WI38 (cell line): ENCODE measurements around the gene OTUB1.

Source experiments
- H3K4me3 ChIP-seq: 2 replicates; pipeline ENCODE4 v1.5.1; 2011; ENCODE audit warnings: low read depth, mild to moderate bottlenecking, control low read depth, low read length
- TF ChIP-seq, protein P1 (sequence below): IDR thresholded peaks from 2 replicates; pipeline ENCODE4 v1.5.1; 2012; ENCODE audit warnings: low read depth, mild to moderate bottlenecking, control low read depth, low read length

The OTUB1 gene

GRCh38 chr11:64026575-64027205 lies 40.5 kb downstream of the OTUB1 start:
- H3K4me3 ChIP-seq = no peak overlapping the region
- TF ChIP-seq, protein P1, sequence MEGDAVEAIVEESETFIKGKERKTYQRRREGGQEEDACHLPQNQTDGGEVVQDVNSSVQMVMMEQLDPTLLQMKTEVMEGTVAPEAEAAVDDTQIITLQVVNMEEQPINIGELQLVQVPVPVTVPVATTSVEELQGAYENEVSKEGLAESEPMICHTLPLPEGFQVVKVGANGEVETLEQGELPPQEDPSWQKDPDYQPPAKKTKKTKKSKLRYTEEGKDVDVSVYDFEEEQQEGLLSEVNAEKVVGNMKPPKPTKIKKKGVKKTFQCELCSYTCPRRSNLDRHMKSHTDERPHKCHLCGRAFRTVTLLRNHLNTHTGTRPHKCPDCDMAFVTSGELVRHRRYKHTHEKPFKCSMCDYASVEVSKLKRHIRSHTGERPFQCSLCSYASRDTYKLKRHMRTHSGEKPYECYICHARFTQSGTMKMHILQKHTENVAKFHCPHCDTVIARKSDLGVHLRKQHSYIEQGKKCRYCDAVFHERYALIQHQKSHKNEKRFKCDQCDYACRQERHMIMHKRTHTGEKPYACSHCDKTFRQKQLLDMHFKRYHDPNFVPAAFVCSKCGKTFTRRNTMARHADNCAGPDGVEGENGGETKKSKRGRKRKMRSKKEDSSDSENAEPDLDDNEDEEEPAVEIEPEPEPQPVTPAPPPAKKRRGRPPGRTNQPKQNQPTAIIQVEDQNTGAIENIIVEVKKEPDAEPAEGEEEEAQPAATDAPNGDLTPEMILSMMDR = no peak

GRCh38 chr11:64027651-64028397 lies 41.6 kb downstream of the OTUB1 start:
- TF ChIP-seq, protein P1 = no peak
- H3K4me3 ChIP-seq = no peak overlapping the region

- no peak overlapping the region for H3K4me3 ChIP-seq
- TF ChIP-seq, protein P1 = no peak
Measured at GRCh38 chr11:64028398-64029115, 42.3 kb downstream of the OTUB1 start.

GRCh38 chr11:64029773-64030172 lies 43.5 kb downstream of the OTUB1 start:
- TF ChIP-seq, protein P1 = no peak
- no peak overlapping the region for H3K4me3 ChIP-seq

DNA sequence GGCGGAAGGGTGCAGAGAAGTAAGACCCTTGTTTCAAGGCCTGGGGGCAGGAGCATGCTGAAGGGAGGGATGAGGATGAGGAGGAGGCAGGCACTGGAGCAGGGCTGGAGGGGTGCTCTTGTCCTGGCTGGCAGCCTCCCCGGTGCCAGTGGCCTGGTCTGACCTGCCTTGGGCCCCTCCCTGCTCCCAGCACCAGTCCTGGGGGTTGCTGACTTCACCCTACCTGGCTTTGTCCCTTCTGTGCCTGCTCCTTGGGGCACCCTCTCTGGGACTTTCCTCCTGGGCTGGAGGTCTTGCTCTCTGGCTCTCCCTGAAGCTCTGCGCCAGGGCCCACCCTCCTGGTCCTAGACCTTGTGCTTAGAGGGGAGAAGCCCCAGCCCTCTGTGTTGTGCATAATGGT lies 44.8 kb downstream of the OTUB1 start:
- H3K4me3 ChIP-seq = no peak overlapping the region
- TF ChIP-seq, protein P1 = no peak

- TF ChIP-seq, protein P1 = no peak
- H3K4me3 ChIP-seq = no peak overlapping the region
Measured at GRCh38 chr11:64032050-64032449, 45.8 kb downstream of the OTUB1 start.

- TF ChIP-seq, protein P1 = no peak
- no peak overlapping the region for H3K4me3 ChIP-seq
Measured at GRCh38 chr11:64034411-64034811, 48.2 kb downstream of the OTUB1 start.
